Ureter (tissue), 1 donor: Measurements from ENCODE around the gene ZNF536. TPM values are rescaled to one million over a fixed set of nuclear protein-coding genes. Genes with fewer than 3 reads are reported as not detected.

Experiments
- DNase-seq: peaks from one replicate; pipeline ENCODE4 v3.0.0-alpha.2; 2020; ENCODE audit warnings: low spot score
- total RNA-seq: library from RNA; stranded (reverse); gene quantifications from one replicate; pipeline ENCODE4 v1.2.4, GENCODE V29; 2023
- donor health status: DM: yes; HTN: yes; CAD: no.

ZNF536 gene
- total RNA-seq, 1 donor from 2014 or later, result 15.8 TPM

- DNase-seq, result no peak
These were observed 157.7 kb downstream of the ZNF536 start for GRCh38 chr19:30529876-30530275.

- no peak for DNase-seq
These were observed 158.6 kb downstream of the ZNF536 start for GRCh38 chr19:30530751-30531150.

- no peak for DNase-seq
These were observed 162.8 kb downstream of the ZNF536 start for GRCh38 chr19:30535011-30535410.

- no peak for DNase-seq
These were observed 164.8 kb downstream of the ZNF536 start for GRCh38 chr19:30536975-30537374.

- DNase-seq, result no peak
These were observed 167.1 kb downstream of the ZNF536 start for GRCh38 chr19:30539315-30539714.

GRCh38 chr19:30539981-30540380 is 167.8 kb downstream of the ZNF536 start:
- DNase-seq, result no peak

- DNase-seq, result no peak
These were observed 168.6 kb downstream of the ZNF536 start for GRCh38 chr19:30540761-30541160.

- no peak for DNase-seq
These were observed 169.4 kb downstream of the ZNF536 start for GRCh38 chr19:30541575-30541974.

GRCh38 chr19:30543243-30543945 is 171.2 kb downstream of the ZNF536 start:
- DNase-seq, result no peak

GRCh38 chr19:30545752-30546151 is 173.6 kb downstream of the ZNF536 start:
- no peak for DNase-seq

- DNase-seq, result no peak
These were observed 174.1 kb downstream of the ZNF536 start for GRCh38 chr19:30546332-30546731.

- DNase-seq, result no peak
These were observed 175.1 kb downstream of the ZNF536 start for GRCh38 chr19:30547246-30547645.

GRCh38 chr19:30549151-30549550 is 177.0 kb downstream of the ZNF536 start:
- DNase-seq, result no peak

- no peak for DNase-seq
These were observed 179.1 kb downstream of the ZNF536 start for GRCh38 chr19:30551271-30551670.

GRCh38 chr19:30552593-30552992 is 180.4 kb downstream of the ZNF536 start:
- no peak for DNase-seq

- DNase-seq, result no peak
These were observed 183.0 kb downstream of the ZNF536 start for GRCh38 chr19:30555075-30555790.

- no peak for DNase-seq
These were observed 183.6 kb downstream of the ZNF536 start for GRCh38 chr19:30555791-30556110.

GRCh38 chr19:30556230-30556711 is 184.1 kb downstream of the ZNF536 start:
- no peak for DNase-seq

- no peak for DNase-seq
These were observed 185.0 kb downstream of the ZNF536 start for GRCh38 chr19:30557212-30557611.

- DNase-seq, result no peak
These were observed 185.9 kb downstream of the ZNF536 start for GRCh38 chr19:30557927-30558557.

- DNase-seq, result no peak
These were observed 186.6 kb downstream of the ZNF536 start for GRCh38 chr19:30558793-30559192.

- no peak for DNase-seq
These were observed 187.3 kb downstream of the ZNF536 start for GRCh38 chr19:30559446-30559845.

GRCh38 chr19:30562981-30563380 is 190.8 kb downstream of the ZNF536 start:
- no peak for DNase-seq
